ENCODE data around the gene SLC19A3. TPM values are rescaled to one million over a fixed set of nuclear protein-coding genes. Genes with fewer than 3 reads are reported as not detected.
"Not testable (repeated sequence)": the region's sequence is repeated elsewhere in the genome, so short reads cannot be mapped to it uniquely, and the experiment has no call there.

The SLC19A3 gene
- total and polyA plus RNA-seq, 2 experiments from 2014 or later = 0.12 to 0.35 TPM

- DNase-seq (ENCODE audit: low read depth in 1 of 2, low spot score in 1 of 2) = peak in 1 of 2 donors; percentile 56
- Histone ChIP-seq H3K9me3 (ENCODE audit: low read depth) (no peaks in the 10 kb centered on the region), H3K27ac (no peak overlapping the region), H3K27me3 (no peaks in the 10 kb centered on the region), H3K36me3 (no peaks in the 10 kb centered on the region), H3K4me3 (no peak overlapping the region), H3K4me1 (ENCODE audit: low read depth) (no peaks in the 10 kb centered on the region)
- TF ChIP-seq CTCF (IDR thresholded peaks at IDR 0.05; ENCODE audit: low read depth, low read length) = peak; percentile 39
These were observed 30.3 kb upstream of the SLC19A3 start for GRCh38 chr2:227748079-227748478.

GRCh38 chr2:227745594-227745993 lies 27.8 kb upstream of the SLC19A3 start, which contains the start of gene SCYGR8:
Gene SCYGR8 (plus strand): TSS chr2:227745894. CDS start chr2:227745894, 0 bp downstream.
- H3K4me3 ChIP-seq = no peak within 1 kb of the TSS
- no peak within 1 kb of the TSS for H3K27ac ChIP-seq
- no peaks in the 10 kb centered on the region for H3K36me3 ChIP-seq
- H3K27me3 ChIP-seq = no peaks in the 10 kb centered on the region
- no peak for DNase-seq (ENCODE audit: low read depth in 1 of 2, low spot score in 1 of 2)
- no peaks in the 10 kb centered on the region for H3K9me3 ChIP-seq (ENCODE audit: low read depth)
- H3K4me1 ChIP-seq (ENCODE audit: low read depth) = no peaks in the 10 kb centered on the region
- no peak for TF ChIP-seq CTCF (IDR thresholded peaks at IDR 0.05; ENCODE audit: low read depth, low read length)

GRCh38 chr2:227740705-227741104 lies 22.9 kb upstream of the SLC19A3 start:
- H3K27ac ChIP-seq; H3K4me1 ChIP-seq (ENCODE audit: low read depth); H3K36me3 ChIP-seq; DNase-seq (ENCODE audit: low read depth in 1 of 2, low spot score in 1 of 2); H3K27me3 ChIP-seq; H3K9me3 ChIP-seq (ENCODE audit: low read depth); H3K4me3 ChIP-seq: not testable (repeated sequence)

- H3K9me3 ChIP-seq (ENCODE audit: low read depth) = no peaks in the 10 kb centered on the region
- H3K4me1 ChIP-seq (ENCODE audit: low read depth) = no peaks in the 10 kb centered on the region
- no peak for TF ChIP-seq CTCF (IDR thresholded peaks at IDR 0.05; ENCODE audit: low read depth, low read length)
- H3K27ac ChIP-seq = no peak overlapping the region
- H3K4me3 ChIP-seq = no peak overlapping the region
- H3K27me3 ChIP-seq = no peaks in the 10 kb centered on the region
- no peak for DNase-seq (ENCODE audit: low read depth in 1 of 2, low spot score in 1 of 2)
- H3K36me3 ChIP-seq = no peaks in the 10 kb centered on the region
These were observed 21.5 kb upstream of the SLC19A3 start for GRCh38 chr2:227739351-227739750.

- Histone ChIP-seq H3K4me1 (ENCODE audit: low read depth) (no peaks in the 10 kb centered on the region), H3K9me3 (ENCODE audit: low read depth) (no peaks in the 10 kb centered on the region), H3K27ac (no peak within 1 kb of the TSS), H3K27me3 (no peaks in the 10 kb centered on the region), H3K4me3 (no peak within 1 kb of the TSS), H3K36me3 (no peaks in the 10 kb centered on the region)
- no peak for TF ChIP-seq CTCF (IDR thresholded peaks at IDR 0.05; ENCODE audit: low read depth, low read length)
- DNase-seq (ENCODE audit: low read depth in 1 of 2, low spot score in 1 of 2) = no peak
These were observed 10.2 kb upstream of the SLC19A3 start, which contains the start of gene SCYGR7 for GRCh38 chr2:227728035-227728434. Gene SCYGR7 (plus strand): TSS chr2:227728335. CDS start chr2:227728335, 0 bp downstream.

GRCh38 chr2:227724394-227725039 lies 6.7 kb upstream of the SLC19A3 start, which contains the start of gene SCYGR6:
Gene SCYGR6 (minus strand): TSS chr2:227724757. CDS start chr2:227724757, 0 bp downstream.
- no peaks in the 10 kb centered on the region for H3K9me3 ChIP-seq (ENCODE audit: low read depth)
- no peaks in the 10 kb centered on the region for H3K27me3 ChIP-seq
- no peak for DNase-seq (ENCODE audit: low read depth in 1 of 2, low spot score in 1 of 2)
- H3K4me3 ChIP-seq = no peak within 1 kb of the TSS
- no peak for TF ChIP-seq CTCF (IDR thresholded peaks at IDR 0.05; ENCODE audit: low read depth, low read length)
- H3K36me3 ChIP-seq = no peaks in the 10 kb centered on the region
- no peak within 1 kb of the TSS for H3K27ac ChIP-seq
- H3K4me1 ChIP-seq (ENCODE audit: low read depth) = no peaks in the 10 kb centered on the region

- H3K9me3 ChIP-seq (ENCODE audit: low read depth); DNase-seq (ENCODE audit: low read depth in 1 of 2, low spot score in 1 of 2); H3K4me3 ChIP-seq; H3K36me3 ChIP-seq; H3K27me3 ChIP-seq; H3K4me1 ChIP-seq (ENCODE audit: low read depth); H3K27ac ChIP-seq: not testable (repeated sequence)
These were observed 5.0 kb upstream of the SLC19A3 start for GRCh38 chr2:227722821-227723220.

Measured in cardiac muscle cell (in vitro differentiated cells and primary cell).